T-cell (primary cell): ENCODE data around the gene PRKCQ. TPM values are rescaled to one million over a fixed set of nuclear protein-coding genes. Genes with fewer than 3 reads are reported as not detected.
"Not testable (repeated sequence)": the region's sequence is repeated elsewhere in the genome, so short reads cannot be mapped to it uniquely, and the experiment has no call there.

Experiments
- ATAC-seq, 4 experiments: fragments of 200-7000 bp in 3 of 4; fragments of 150-1000 bp in 1 of 4; cut with Tn5 transposase; replicated peaks in 1 of 4; 1 replicate in 3 of 4; 2 replicates in 1 of 4; pipeline ENCODE4 v1.10.0; 2021; ENCODE audit warnings: moderate library complexity in 3 of 4, mild to moderate bottlenecking in 2 of 4, moderate number of reproducible peaks in 1 of 4
- CTCF ChIA-PET, 2 donors: fragments of 300-600 bp; sonication (Branson Sonifier 250); formaldehyde crosslinking; loops; one replicate each; lab custom pipeline; 2022; ENCODE audit warnings: antibody characterized with exemption in 2 of 2; lab: Charles Lee
- POLR2A ChIA-PET, 2 donors: fragments of 300-600 bp; sonication (Branson Sonifier 250); formaldehyde crosslinking; loops; one replicate each; lab custom pipeline; 2022; ENCODE audit warnings: antibody characterized with exemption in 2 of 2; lab: Charles Lee
- DNase-seq, 35 experiments: peaks; one replicate each; pipeline versions ENCODE4 v3.0.0 to v3.0.0-alpha.2; 2013 to 2023
- H3K27ac ChIP-seq: one replicate; pipeline ENCODE4 v1.5.1; 2013; ENCODE audit warnings: low read length
- H3K27me3 ChIP-seq, 2 experiments: replicated peaks in 1 of 2; 1 replicate in 1 of 2; 2 replicates in 1 of 2; pipeline versions ENCODE4 v1.6.1 to v1.7.0; 2013; ENCODE audit warnings: low read length in 1 of 2, mixed read lengths in 1 of 2; ENCODE audit not compliant: control insufficient read depth in 2 of 2, insufficient read depth in 2 of 2; ENCODE audit errors: extremely low read depth in 1 of 2
- H3K36me3 ChIP-seq, 2 donors: 1 replicate in 1 of 2; 2 replicates in 1 of 2; pipeline versions ENCODE4 v1.6.1 to v1.7.0; 2013; ENCODE audit warnings: low read length in 1 of 2; ENCODE audit not compliant: control insufficient read depth in 2 of 2, insufficient read depth in 1 of 2; ENCODE audit errors: extremely low read depth in 1 of 2
- H3K4me1 ChIP-seq, 2 experiments: 1 replicate in 1 of 2; 2 replicates in 1 of 2; pipeline versions ENCODE4 v1.6.1 to v1.7.0; 2013; ENCODE audit warnings: low read length in 2 of 2, mixed read lengths in 1 of 2; ENCODE audit not compliant: insufficient read depth in 2 of 2, control insufficient read depth in 1 of 2; ENCODE audit errors: extremely low read depth in 1 of 2
- H3K4me3 ChIP-seq, 2 donors: 1 replicate in 1 of 2; 2 replicates in 1 of 2; pipeline versions ENCODE4 v1.5.1 to v1.7.0; 2013; ENCODE audit warnings: mild to moderate bottlenecking in 2 of 2, low read length in 1 of 2, moderate library complexity in 1 of 2; ENCODE audit not compliant: control insufficient read depth in 1 of 2; ENCODE audit errors: extremely low read depth in 1 of 2
- H3K9me3 ChIP-seq: 2 replicates; pipeline ENCODE4 v1.7.0; 2013
- H3K27ac Mint-ChIP-seq, 2 donors: one replicate each; pipeline ENCODE4 v1.8.0; 2020 to 2021; ENCODE audit warnings: mild to moderate bottlenecking in 2 of 2, mixed read lengths in 2 of 2
- H3K27me3 Mint-ChIP-seq, 2 donors: one replicate each; pipeline ENCODE4 v1.8.0; 2021 to 2022; ENCODE audit warnings: mixed read lengths in 2 of 2
- H3K36me3 Mint-ChIP-seq: one replicate; pipeline ENCODE4 v1.8.0; 2021; ENCODE audit warnings: mixed read lengths
- H3K4me1 Mint-ChIP-seq, 3 donors: one replicate each; pipeline ENCODE4 v1.8.0; 2020 to 2022; ENCODE audit warnings: mixed read lengths in 3 of 3, mild to moderate bottlenecking in 1 of 3
- H3K4me3 Mint-ChIP-seq, 3 donors: one replicate each; pipeline ENCODE4 v1.8.0; 2020 to 2022; ENCODE audit warnings: mild to moderate bottlenecking in 3 of 3, mixed read lengths in 3 of 3, moderate library complexity in 3 of 3
- H3K9me3 Mint-ChIP-seq, 3 donors: one replicate each; pipeline ENCODE4 v1.8.0; 2020 to 2022; ENCODE audit warnings: mixed read lengths in 3 of 3
- WGBS: methylation state at CpG from one replicate; pipeline ENCODE4 v1.1.5; 2013; ENCODE audit warnings: missing lambda C conversion rate; ENCODE audit not compliant: insufficient coverage; 5-methylcytosine and 5-hydroxymethylcytosine counted together
- total RNA-seq, 35 experiments: library from RNA in 6 of 35; stranded (reverse) in 6 of 35; fragments of 120-200 nt in 1 of 35; gene quantifications; one replicate each; pipeline versions ENCODE4 v1.2.1 to v1.2.4 and lab custom pipeline; 2013 to 2026

The PRKCQ gene
- total RNA-seq, 5 donors from 2014 or later (not counting 1 experiment from before 2014, with no cell fraction given), result 60.3 to 67.4 (median 61.6) TPM

GRCh38 chr10:6581778-6582228 is 1.7 kb upstream of the PRKCQ start:
- peaks cover 41% of the 10 kb centered on the region for H3K36me3 Mint-ChIP-seq
- peaks cover 0 to 2% of the 10 kb centered on the region in 2 donors for H3K36me3 ChIP-seq
- ATAC-seq (no peak), DNase-seq (no peak)
- ChIA-PET POLR2A (interaction anchor here (0.7 to 1.4 kb wide), 5 partner anchors 9 to 610 kb away, joined by 3 to 11 read pairs (median 4); no protein-coding TSS in a partner anchor), CTCF (interaction anchor here (0.5 to 4.0 kb wide), 25 partner anchors 9 to 108 kb away, joined by 3 to 14 read pairs (median 4); no protein-coding TSS in a partner anchor)
- no peaks in the 10 kb centered on the region for H3K9me3 Mint-ChIP-seq
- peak overlapping the region; percentile 91 to 95 (median 94) for H3K4me3 Mint-ChIP-seq
- peaks cover 60 to 85% (median 61%) of the 10 kb centered on the region in 3 donors for H3K4me1 Mint-ChIP-seq
- 40% methylated on average over 3 of the region's 7 CpGs for WGBS
- H3K9me3 ChIP-seq, result no peaks in the 10 kb centered on the region
- peak overlapping the region; percentile 70 for H3K27ac ChIP-seq
- H3K27me3 Mint-ChIP-seq, result no peaks in the 10 kb centered on the region
- no peaks in the 10 kb centered on the region for H3K27me3 ChIP-seq
- H3K27ac Mint-ChIP-seq, result peak overlapping the region; percentile 98 to 100
- H3K4me1 ChIP-seq, result peaks cover 28 to 62% of the 10 kb centered on the region in 2 experiments
- peak overlapping the region; percentile 66 to 92 for H3K4me3 ChIP-seq

DNA sequence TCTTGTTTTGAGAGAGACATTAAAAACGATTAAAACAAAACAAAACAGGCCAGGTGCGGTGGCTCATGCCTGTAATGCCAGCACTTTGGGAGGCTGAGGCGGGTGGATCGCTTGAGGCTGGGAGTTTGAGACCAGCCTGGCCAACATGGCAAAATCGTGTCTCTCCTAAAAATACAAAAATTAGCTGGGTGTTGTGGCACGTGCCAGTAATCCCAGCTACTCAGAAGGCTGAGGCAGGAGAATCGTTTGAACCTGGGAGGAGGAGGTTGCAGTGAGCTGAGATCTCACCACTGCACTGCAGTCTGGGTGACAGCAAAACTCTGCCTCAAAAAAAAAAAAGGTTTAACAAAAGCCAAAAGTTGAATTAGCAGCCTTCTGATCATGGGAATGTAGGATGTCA is 1.1 kb upstream of the PRKCQ start:
- CTCF ChIA-PET, result interaction anchor here (0.6 to 4.0 kb wide), 20 partner anchors 9 to 175 kb away, joined by 3 to 14 read pairs (median 4); no protein-coding TSS in a partner anchor

GRCh38 chr10:6580279-6581029 is 378 bp upstream of the PRKCQ start:
- no peaks in the 10 kb centered on the region for H3K27me3 ChIP-seq
- CTCF ChIA-PET, result interaction anchor here (0.6 to 4.0 kb wide), 18 partner anchors 10 to 175 kb away, joined by 3 to 14 read pairs (median 3); no protein-coding TSS in a partner anchor
- peaks cover 0 to 2% of the 10 kb centered on the region in 2 donors for H3K36me3 ChIP-seq
- Mint-ChIP-seq H3K4me3 (peak overlapping the region; percentile 91 to 95 (median 94)), H3K4me1 (peaks cover 59 to 83% (median 61%) of the 10 kb centered on the region in 3 donors), H3K36me3 (peaks cover 31% of the 10 kb centered on the region), H3K27ac (peak overlapping the region; percentile 98 to 100), H3K27me3 (no peaks in the 10 kb centered on the region), H3K9me3 (no peaks in the 10 kb centered on the region)
- POLR2A ChIA-PET, result interaction anchor here (0.6 to 1.7 kb wide), 4 partner anchors 21 to 85 kb away, joined by 3 to 8 read pairs (median 3); no protein-coding TSS in a partner anchor
- H3K4me3 ChIP-seq, result peak overlapping the region; percentile 66 to 92
- peak overlapping the region; percentile 70 for H3K27ac ChIP-seq
- H3K4me1 ChIP-seq, result peaks cover 36 to 56% of the 10 kb centered on the region in 2 experiments
- under 1% methylated on average over 50 of the region's 56 CpGs for whole genome bisulfite sequencing
- H3K9me3 ChIP-seq, result no peaks in the 10 kb centered on the region
- peak; percentile 52 to 91 (median 79) for DNase-seq
- ATAC-seq, result peak; percentile 72 to 79 (median 74)

More for the DNA sequence above, 1.1 kb upstream of the PRKCQ start:
- peaks cover 37% of the 10 kb centered on the region for H3K36me3 Mint-ChIP-seq
- peak overlapping the region; percentile 66 to 92 for H3K4me3 ChIP-seq
- ATAC-seq, H3K9me3 Mint-ChIP-seq, H3K27me3 ChIP-seq, H3K9me3 ChIP-seq, H3K27me3 Mint-ChIP-seq, H3K36me3 ChIP-seq: not testable (repeated sequence)
- WGBS, result 0% methylated on average over 1 of the region's 7 CpGs
- H3K4me3 Mint-ChIP-seq, result peak overlapping the region; percentile 91 to 95 (median 94)
- H3K4me1 ChIP-seq, result peaks cover 29 to 59% of the 10 kb centered on the region in 2 experiments
- H3K4me1 Mint-ChIP-seq, result peaks cover 59 to 83% (median 59%) of the 10 kb centered on the region in 3 donors
- H3K27ac Mint-ChIP-seq, result peak overlapping the region; percentile 98 to 100
- POLR2A ChIA-PET, result interaction anchor here (0.7 to 1.7 kb wide), 5 partner anchors 12 to 86 kb away, joined by 3 to 11 read pairs (median 4); no protein-coding TSS in a partner anchor
- peak in 1 of 35 experiments; percentile 34 for DNase-seq
- H3K27ac ChIP-seq, result peak overlapping the region; percentile 70

DNA sequence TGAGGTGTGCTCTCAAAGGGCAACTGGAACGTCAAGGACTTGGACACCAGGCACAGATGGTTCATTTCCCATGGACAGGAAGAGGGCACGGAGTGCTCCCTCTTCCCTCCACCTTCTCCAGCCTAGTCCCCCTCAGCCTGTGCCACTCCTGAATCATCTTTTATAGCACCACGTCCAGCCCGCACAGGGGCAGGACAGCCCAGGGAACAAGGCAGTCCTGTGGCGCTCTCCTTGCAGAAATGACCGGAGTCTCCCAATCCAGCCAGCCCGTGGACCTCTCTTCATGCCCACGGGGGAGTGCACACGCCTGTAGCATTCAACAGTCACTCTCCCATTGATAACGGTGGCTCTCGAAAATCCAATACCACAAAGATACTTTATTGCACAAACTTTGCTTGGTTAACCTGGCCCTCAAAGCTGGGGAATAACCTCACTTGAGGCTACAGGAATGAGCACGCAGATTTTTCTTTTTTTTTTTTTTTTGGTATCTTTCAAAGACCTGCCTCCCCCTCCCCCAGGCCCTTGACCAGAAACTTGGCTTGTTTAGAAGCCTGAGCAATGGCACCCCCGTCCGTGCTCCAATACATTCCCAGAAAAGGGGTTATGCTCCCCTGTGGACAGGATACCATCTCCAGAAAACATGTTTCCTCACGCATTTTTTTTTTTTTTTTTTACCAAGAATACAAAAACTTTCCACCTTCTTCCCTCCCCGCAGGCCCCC is 733 bp downstream of the PRKCQ start:
- Mint-ChIP-seq H3K27ac (peak overlapping the region; percentile 92 to 96), H3K36me3 (peaks cover 26% of the 10 kb centered on the region), H3K4me1 (peaks cover 61 to 83% (median 64%) of the 10 kb centered on the region in 3 donors), H3K9me3 (no peaks in the 10 kb centered on the region), H3K4me3 (peak overlapping the region; percentile 88 to 92 (median 91)), H3K27me3 (no peaks in the 10 kb centered on the region)
- Histone ChIP-seq H3K27me3 (no peaks in the 10 kb centered on the region), H3K36me3 (peaks cover 0 to 2% of the 10 kb centered on the region in 2 donors), H3K27ac (peak overlapping the region; percentile 82), H3K4me1 (peaks cover 47 to 58% of the 10 kb centered on the region in 2 experiments), H3K9me3 (no peaks in the 10 kb centered on the region), H3K4me3 (peak overlapping the region; percentile 88 to 93)
- CTCF ChIA-PET, result interaction anchor here in 1 of 2 donors (0.6 to 2.9 kb wide), 3 partner anchors 10 to 451 kb away, joined by 3 to 28 read pairs (median 3); no protein-coding TSS in a partner anchor
- WGBS, result 4% methylated on average over 13 of the region's 16 CpGs
- POLR2A ChIA-PET, result interaction anchor here in 1 of 2 donors (0.7 kb wide), 1 partner anchor 689 kb away, joined by 5 read pairs; the partner anchor contains the start of gene FBH1
- DNase-seq, result peak in 2 of 35 experiments; percentile 22 to 53
- no peak for ATAC-seq

- peak overlapping the region; percentile 88 to 93 for H3K4me3 ChIP-seq
Observed at GRCh38 chr10:6578795-6579182, 1.3 kb downstream of the PRKCQ start.

More at GRCh38 chr10:6578795-6579182, 1.3 kb downstream of the PRKCQ start:
- Mint-ChIP-seq H3K36me3 (peaks cover 22% of the 10 kb centered on the region), H3K4me1 (peaks cover 61 to 83% (median 64%) of the 10 kb centered on the region in 3 donors), H3K4me3 (peak overlapping the region; percentile 88 to 92 (median 91)), H3K27me3 (no peaks in the 10 kb centered on the region), H3K9me3 (no peaks in the 10 kb centered on the region), H3K27ac (peak overlapping the region; percentile 92 to 96)
- ATAC-seq (no peak), DNase-seq (no peak)
- Histone ChIP-seq H3K27ac (peak overlapping the region; percentile 82), H3K36me3 (peaks cover 0 to 2% of the 10 kb centered on the region in 2 donors), H3K9me3 (no peaks in the 10 kb centered on the region), H3K4me1 (peaks cover 52 to 56% of the 10 kb centered on the region in 2 experiments), H3K27me3 (no peaks in the 10 kb centered on the region)
- ChIA-PET CTCF (interaction anchor here (0.6 to 2.9 kb wide), 10 partner anchors 10 to 452 kb away, joined by 3 to 28 read pairs (median 3); no protein-coding TSS in a partner anchor), POLR2A (interaction anchor here (0.7 to 1.3 kb wide), 4 partner anchors 36 to 689 kb away, joined by 3 to 5 read pairs (median 4); partner anchors contain the start of gene FBH1 (in 1 of the 2))
- 5% methylated on average over 7 of the region's 8 CpGs for WGBS
